PFSK-1 (cell line): ENCODE results near the gene FGR.

Source experiments
- POLR2AphosphoS5 ChIP-seq: IDR thresholded peaks from 2 replicates; pipeline ENCODE4 v1.6.1; 2012; ENCODE audit warnings: low read depth, mild to moderate bottlenecking, control low read depth, low read length, moderate library complexity
- REST ChIP-seq, 2 experiments: IDR thresholded peaks; 2 replicates each; pipeline versions ENCODE4 v1.6.1 to v1.8.0; 2011 to 2012; ENCODE audit warnings: low read depth in 2 of 2, low read length in 2 of 2, control low read depth in 1 of 2, inconsistent platforms in 1 of 2, mild to moderate bottlenecking in 1 of 2, moderate library complexity in 1 of 2; ENCODE audit not compliant: insufficient read depth in 1 of 2
- TAF1 ChIP-seq: IDR thresholded peaks from 2 replicates; pipeline ENCODE4 v1.6.1; 2012; ENCODE audit warnings: low read length, control low read depth, borderline replicate concordance; ENCODE audit not compliant: insufficient read depth

DNA sequence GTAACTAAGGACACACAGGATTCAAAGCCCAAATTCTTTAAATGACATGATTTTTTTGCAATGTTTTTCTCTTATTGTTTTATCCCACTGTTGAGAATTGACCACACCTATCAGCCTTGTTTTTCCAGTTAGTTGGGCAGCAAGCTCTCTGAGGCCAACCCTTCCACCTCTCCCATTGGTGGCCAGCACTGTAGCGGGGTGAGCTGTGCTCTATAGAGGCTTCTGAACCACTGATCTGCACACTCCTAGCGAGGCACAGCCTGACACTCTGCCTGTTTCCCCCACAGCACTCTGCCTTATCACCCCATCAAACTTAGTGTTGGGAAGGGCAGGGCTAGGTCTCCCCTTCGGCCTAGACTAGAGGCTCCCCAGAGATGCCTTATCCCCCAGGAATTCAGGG lies 50.5 kb downstream of the FGR start:
- no peak for TF ChIP-seq POLR2AphosphoS5
- TF ChIP-seq TAF1 = no peak
- no peak for TF ChIP-seq REST (IDR thresholded peaks at IDR 0.05; ENCODE audit: insufficient read depth in 1 of 2, low read depth in 2 of 2, low read length in 2 of 2)
